PC-9 (cell line): Measurements from ENCODE around the gene IRF8. TPM values are rescaled to one million over a fixed set of nuclear protein-coding genes. Genes with fewer than 3 reads are reported as not detected.

Source experiments
- BruUV-seq: library from RNA; stranded (reverse); fragments of 400-500 nt; replicated peaks from 2 replicates; lab custom pipeline; 2021; lab: Mats Ljungman, UMichigan
- CTCF ChIA-PET: fragments of 300-600 bp; sonication (Branson Sonifier 250); formaldehyde crosslinking; loops from one replicate; lab custom pipeline; 2022; ENCODE audit warnings: antibody characterized with exemption; lab: Charles Lee
- POLR2A ChIA-PET: fragments of 300-600 bp; sonication (Branson Sonifier 250); formaldehyde crosslinking; loops from one replicate; lab custom pipeline; 2022; ENCODE audit warnings: antibody characterized with exemption; ENCODE audit not compliant: unreplicated experiment; lab: Charles Lee
- DNase-seq, 2 experiments: peaks; one replicate each; pipeline versions ENCODE4 v3.0.0 to v3.0.0-alpha.2; 2015 to 2022; ENCODE audit warnings: mixed read lengths in 1 of 2
- H2AFZ ChIP-seq: fragments of 200-600 bp; sonication (generic); 2 replicates; pipeline ENCODE4 v1.8.1; 2017; ENCODE audit warnings: antibody characterized with exemption
- H3F3A ChIP-seq: fragments of 200-600 bp; sonication (generic); 2 replicates; pipeline ENCODE4 v1.8.1; 2017; ENCODE audit warnings: antibody characterized with exemption, mild to moderate bottlenecking, low read depth; ENCODE audit not compliant: insufficient read depth
- H3K27ac ChIP-seq: fragments of 200-600 bp; sonication (generic); 2 replicates; pipeline ENCODE4 v1.6.1; 2016; ENCODE audit warnings: mixed run types
- H3K27me3 ChIP-seq: fragments of 200-600 bp; sonication (generic); 2 replicates; pipeline ENCODE4 v1.6.1; 2016; ENCODE audit warnings: low read depth, mixed run types; ENCODE audit not compliant: insufficient read depth
- H3K36me3 ChIP-seq: fragments of 200-600 bp; sonication (generic); 2 replicates; pipeline ENCODE4 v1.6.1; 2016; ENCODE audit warnings: low read depth, mixed run types
- H3K4me1 ChIP-seq: fragments of 200-600 bp; sonication (generic); replicated peaks from 2 replicates; pipeline ENCODE4 v1.6.1; 2016; ENCODE audit warnings: mixed run types; ENCODE audit not compliant: insufficient read depth
- H3K4me2 ChIP-seq: fragments of 200-600 bp; sonication (generic); 2 replicates; pipeline ENCODE4 v1.6.1; 2017; ENCODE audit warnings: mixed run types
- H3K4me3 ChIP-seq: fragments of 200-600 bp; sonication (generic); 2 replicates; pipeline ENCODE4 v1.6.1; 2016; ENCODE audit warnings: mixed run types
- H3K79me2 ChIP-seq: fragments of 200-600 bp; sonication (generic); 2 replicates; pipeline ENCODE4 v1.6.1; 2017; ENCODE audit warnings: low read depth, mixed run types
- H3K9me2 ChIP-seq: fragments of 200-600 bp; sonication (generic); 2 replicates; pipeline ENCODE4 v1.8.1; 2017; ENCODE audit warnings: mild to moderate bottlenecking; ENCODE audit not compliant: insufficient read depth
- H3K9me3 ChIP-seq: fragments of 200-600 bp; sonication (generic); 2 replicates; pipeline ENCODE4 v1.8.1; 2016; ENCODE audit warnings: low read depth; ENCODE audit not compliant: insufficient read depth
- H4K20me1 ChIP-seq: fragments of 200-600 bp; sonication (generic); 2 replicates; pipeline ENCODE4 v1.8.1; 2017; ENCODE audit not compliant: insufficient read depth
- EZH2 ChIP-seq: fragments of 200-600 bp; sonication (generic); IDR thresholded peaks from 2 replicates; pipeline ENCODE4 v1.8.0; 2017; ENCODE audit warnings: antibody characterized with exemption, low read depth
- intact Hi-C: fragments of 100-400 bp; cut with micrococcal nuclease; formaldehyde crosslinking; loops from one replicate; pipeline ENCODE4 v1.10.0; 2022; ENCODE audit not compliant: unreplicated experiment
- total RNA-seq: library from RNA; stranded (reverse); gene quantifications from 2 replicates; pipeline ENCODE4 v1.2.3, GENCODE V29; 2021
- TF ChIP-seq, protein P1 (sequence below): fragments of 200-600 bp; sonication (generic); conservative IDR thresholded peaks from 2 replicates; pipeline ENCODE4 v1.6.1; 2017; ENCODE audit warnings: mixed run types, antibody characterized with exemption, mild to moderate bottlenecking, moderate library complexity

IRF8 gene
- total RNA-seq, 1 experiment from 2014 or later, result not detected

DNA sequence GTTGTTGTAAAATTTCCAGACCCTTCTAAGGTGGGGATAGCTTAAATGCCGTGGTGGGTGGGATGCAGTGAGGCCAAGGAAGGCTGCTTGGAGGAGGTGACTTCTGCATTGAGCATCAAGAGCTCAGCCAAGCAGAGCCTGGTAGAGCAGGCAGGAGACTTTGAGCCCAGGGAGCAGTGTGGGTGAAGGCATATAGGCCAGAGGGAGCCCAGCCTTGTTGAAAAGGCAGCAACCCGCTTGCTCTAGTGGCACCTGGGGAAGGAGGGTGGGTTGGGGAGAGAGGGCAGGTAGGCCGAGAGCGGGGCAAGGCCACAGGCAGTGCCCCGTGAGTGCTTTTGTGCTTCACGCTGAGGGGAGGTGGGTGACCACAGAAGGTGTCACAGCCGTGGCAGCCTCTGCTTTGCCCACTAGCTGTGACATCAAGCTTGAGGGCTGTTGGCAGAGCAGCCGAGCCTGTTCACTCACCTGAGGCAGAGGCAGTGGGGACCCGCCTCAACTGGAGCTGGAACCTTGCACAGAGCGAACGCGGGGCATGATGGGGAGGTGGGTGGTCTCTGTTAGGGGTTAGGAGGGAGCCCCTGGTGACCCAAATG, 56.1 kb downstream of the IRF8 start:
- H4K20me1 ChIP-seq, result no peaks in the 10 kb centered on the region
- H3K27ac ChIP-seq, result no peak overlapping the region
- ChIA-PET POLR2A (no interaction called here), CTCF (no interaction called here)
- no peaks in the 10 kb centered on the region for H3K9me3 ChIP-seq
- H3K79me2 ChIP-seq, result no peaks in the 10 kb centered on the region
- TF ChIP-seq, protein P1, sequence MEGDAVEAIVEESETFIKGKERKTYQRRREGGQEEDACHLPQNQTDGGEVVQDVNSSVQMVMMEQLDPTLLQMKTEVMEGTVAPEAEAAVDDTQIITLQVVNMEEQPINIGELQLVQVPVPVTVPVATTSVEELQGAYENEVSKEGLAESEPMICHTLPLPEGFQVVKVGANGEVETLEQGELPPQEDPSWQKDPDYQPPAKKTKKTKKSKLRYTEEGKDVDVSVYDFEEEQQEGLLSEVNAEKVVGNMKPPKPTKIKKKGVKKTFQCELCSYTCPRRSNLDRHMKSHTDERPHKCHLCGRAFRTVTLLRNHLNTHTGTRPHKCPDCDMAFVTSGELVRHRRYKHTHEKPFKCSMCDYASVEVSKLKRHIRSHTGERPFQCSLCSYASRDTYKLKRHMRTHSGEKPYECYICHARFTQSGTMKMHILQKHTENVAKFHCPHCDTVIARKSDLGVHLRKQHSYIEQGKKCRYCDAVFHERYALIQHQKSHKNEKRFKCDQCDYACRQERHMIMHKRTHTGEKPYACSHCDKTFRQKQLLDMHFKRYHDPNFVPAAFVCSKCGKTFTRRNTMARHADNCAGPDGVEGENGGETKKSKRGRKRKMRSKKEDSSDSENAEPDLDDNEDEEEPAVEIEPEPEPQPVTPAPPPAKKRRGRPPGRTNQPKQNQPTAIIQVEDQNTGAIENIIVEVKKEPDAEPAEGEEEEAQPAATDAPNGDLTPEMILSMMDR, result no peak
- TF ChIP-seq EZH2, result no peak
- H3K4me2 ChIP-seq, result no peak overlapping the region
- intact Hi-C loops, result no loop called here
- H3F3A ChIP-seq, result no peaks in the 10 kb centered on the region
- no peaks in the 10 kb centered on the region for H3K36me3 ChIP-seq
- H3K9me2 ChIP-seq, result no peaks in the 10 kb centered on the region
- H3K27me3 ChIP-seq, result peaks cover 100% of the 10 kb centered on the region
- no TSS peak for BruUV-seq
- DNase-seq, result no peak
- no peak overlapping the region for H3K4me3 ChIP-seq
- H3K4me1 ChIP-seq, result no peaks in the 10 kb centered on the region
- H2AFZ ChIP-seq, result no peak overlapping the region

DNA sequence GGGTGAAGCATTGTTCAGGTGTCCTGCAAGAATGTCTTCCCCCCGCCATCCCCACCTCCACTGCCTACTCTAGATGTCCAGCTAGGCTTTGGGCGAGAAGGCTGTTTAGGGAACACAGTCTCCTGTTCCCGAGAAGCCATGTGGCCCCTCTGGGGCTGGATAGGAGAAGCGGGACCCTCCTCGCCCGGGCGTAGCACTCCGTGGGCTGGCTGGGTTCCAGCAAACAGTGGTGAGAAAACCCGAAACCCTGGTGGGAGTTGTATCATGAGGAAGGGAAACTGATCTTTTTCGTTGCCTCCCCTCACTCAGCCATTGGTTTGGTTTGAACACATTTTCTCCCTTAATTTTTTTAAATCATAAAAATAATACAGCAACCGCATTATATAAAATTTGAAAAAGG, 56.6 kb downstream of the IRF8 start:
- no peaks in the 10 kb centered on the region for H3K36me3 ChIP-seq
- POLR2A ChIA-PET, result no interaction called here
- no peaks in the 10 kb centered on the region for H3K9me3 ChIP-seq
- TF ChIP-seq, protein P1, result no peak
- TF ChIP-seq EZH2, result no peak
- H3K4me3 ChIP-seq, result no peak overlapping the region
- no peaks in the 10 kb centered on the region for H3K9me2 ChIP-seq
- no peaks in the 10 kb centered on the region for H3K4me1 ChIP-seq
- H3K4me2 ChIP-seq, result no peak overlapping the region
- H3K79me2 ChIP-seq, result no peaks in the 10 kb centered on the region
- H3F3A ChIP-seq, result no peaks in the 10 kb centered on the region
- intact Hi-C loops, result no loop called here
- no peak overlapping the region for H3K27ac ChIP-seq
- no peak overlapping the region for H2AFZ ChIP-seq
- no peak for DNase-seq
- H3K27me3 ChIP-seq, result peaks cover 100% of the 10 kb centered on the region
- BruUV-seq, result no TSS peak
- no peaks in the 10 kb centered on the region for H4K20me1 ChIP-seq
- CTCF ChIA-PET, result no interaction called here

DNA sequence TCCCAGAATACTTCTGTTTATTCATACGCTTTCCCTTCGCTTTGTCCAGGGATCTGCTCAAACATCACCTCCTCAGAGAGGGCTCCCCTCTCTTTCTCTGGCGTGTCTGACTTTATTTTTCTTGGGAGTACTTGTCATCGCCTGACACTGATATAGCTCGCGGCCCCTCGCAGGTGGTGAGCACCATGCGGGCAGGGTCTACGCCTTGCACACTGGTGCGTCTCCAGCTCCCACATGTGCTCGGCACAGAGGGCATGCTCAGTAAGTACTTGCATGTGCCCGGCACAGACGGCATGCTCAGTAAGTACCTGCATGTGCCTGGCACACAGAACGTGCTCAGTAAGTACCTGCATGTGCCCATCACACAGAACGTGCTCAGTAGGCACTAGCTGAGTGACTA, 57.5 kb downstream of the IRF8 start:
- intact Hi-C loops, result no loop called here
- DNase-seq, result no peak
- Histone ChIP-seq H3K4me2 (no peak overlapping the region), H4K20me1 (no peaks in the 10 kb centered on the region), H3K9me3 (no peaks in the 10 kb centered on the region), H3K4me3 (no peak overlapping the region), H2AFZ (no peak overlapping the region), H3K36me3 (no peaks in the 10 kb centered on the region), H3K4me1 (no peaks in the 10 kb centered on the region), H3K79me2 (no peaks in the 10 kb centered on the region), H3K27me3 (peaks cover 100% of the 10 kb centered on the region), H3K27ac (no peak overlapping the region), H3F3A (no peaks in the 10 kb centered on the region), H3K9me2 (no peaks in the 10 kb centered on the region)
- ChIA-PET CTCF (no interaction called here), POLR2A (no interaction called here)
- no TSS peak for BruUV-seq
- TF ChIP-seq, protein P1, result no peak
- TF ChIP-seq EZH2, result no peak
